Measurements from ENCODE around the gene TMEM238L. TPM values are rescaled to one million over a fixed set of nuclear protein-coding genes. Genes with fewer than 3 reads are reported as not detected.

Gene TMEM238L
- total RNA-seq, 4 donors from 2014 or later: 2.0 to 8.9 TPM; not detected in 2

DNA sequence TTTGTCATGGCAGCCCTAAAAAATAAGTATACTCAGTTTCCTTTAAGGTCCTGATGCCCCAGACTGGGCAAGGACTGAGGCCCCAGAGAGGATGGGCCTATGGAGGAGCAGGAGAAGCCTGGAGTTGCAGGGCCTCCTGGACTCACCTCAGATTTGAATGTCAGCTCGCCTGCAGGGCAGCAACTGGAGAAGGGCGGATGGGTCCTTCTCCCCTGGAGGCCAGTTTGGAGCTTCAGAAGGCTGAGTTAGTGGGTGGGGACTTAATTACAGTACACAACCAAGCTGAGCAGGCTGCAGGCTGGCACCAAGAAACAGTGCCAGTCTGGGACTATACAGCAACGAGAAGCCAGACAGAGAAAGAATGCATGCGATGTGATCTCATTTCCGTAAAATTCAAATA lies 27.8 kb upstream of the TMEM238L start:
- DNase-seq (ENCODE audit: low spot score in 2 of 2): no peak
- no peak overlapping the region for H3K27ac ChIP-seq
- no peaks in the 10 kb centered on the region for H3K9me3 ChIP-seq
- H3K4me1 ChIP-seq: no peaks in the 10 kb centered on the region
- no peak for TF ChIP-seq POLR2A (IDR thresholded peaks at IDR 0.05)
- TF ChIP-seq, protein P1, sequence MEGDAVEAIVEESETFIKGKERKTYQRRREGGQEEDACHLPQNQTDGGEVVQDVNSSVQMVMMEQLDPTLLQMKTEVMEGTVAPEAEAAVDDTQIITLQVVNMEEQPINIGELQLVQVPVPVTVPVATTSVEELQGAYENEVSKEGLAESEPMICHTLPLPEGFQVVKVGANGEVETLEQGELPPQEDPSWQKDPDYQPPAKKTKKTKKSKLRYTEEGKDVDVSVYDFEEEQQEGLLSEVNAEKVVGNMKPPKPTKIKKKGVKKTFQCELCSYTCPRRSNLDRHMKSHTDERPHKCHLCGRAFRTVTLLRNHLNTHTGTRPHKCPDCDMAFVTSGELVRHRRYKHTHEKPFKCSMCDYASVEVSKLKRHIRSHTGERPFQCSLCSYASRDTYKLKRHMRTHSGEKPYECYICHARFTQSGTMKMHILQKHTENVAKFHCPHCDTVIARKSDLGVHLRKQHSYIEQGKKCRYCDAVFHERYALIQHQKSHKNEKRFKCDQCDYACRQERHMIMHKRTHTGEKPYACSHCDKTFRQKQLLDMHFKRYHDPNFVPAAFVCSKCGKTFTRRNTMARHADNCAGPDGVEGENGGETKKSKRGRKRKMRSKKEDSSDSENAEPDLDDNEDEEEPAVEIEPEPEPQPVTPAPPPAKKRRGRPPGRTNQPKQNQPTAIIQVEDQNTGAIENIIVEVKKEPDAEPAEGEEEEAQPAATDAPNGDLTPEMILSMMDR (IDR thresholded peaks at IDR 0.05): no peak
- no peak for TF ChIP-seq EP300 (IDR thresholded peaks at IDR 0.05)
- TF ChIP-seq POLR2AphosphoS5 (IDR thresholded peaks at IDR 0.05): no peak
- H3K27me3 ChIP-seq: no peaks in the 10 kb centered on the region
- 83% methylated on average over 5 of the region's 5 CpGs for WGBS
- no peaks in the 10 kb centered on the region for H3K36me3 ChIP-seq
- H3K4me3 ChIP-seq: no peak overlapping the region

DNA sequence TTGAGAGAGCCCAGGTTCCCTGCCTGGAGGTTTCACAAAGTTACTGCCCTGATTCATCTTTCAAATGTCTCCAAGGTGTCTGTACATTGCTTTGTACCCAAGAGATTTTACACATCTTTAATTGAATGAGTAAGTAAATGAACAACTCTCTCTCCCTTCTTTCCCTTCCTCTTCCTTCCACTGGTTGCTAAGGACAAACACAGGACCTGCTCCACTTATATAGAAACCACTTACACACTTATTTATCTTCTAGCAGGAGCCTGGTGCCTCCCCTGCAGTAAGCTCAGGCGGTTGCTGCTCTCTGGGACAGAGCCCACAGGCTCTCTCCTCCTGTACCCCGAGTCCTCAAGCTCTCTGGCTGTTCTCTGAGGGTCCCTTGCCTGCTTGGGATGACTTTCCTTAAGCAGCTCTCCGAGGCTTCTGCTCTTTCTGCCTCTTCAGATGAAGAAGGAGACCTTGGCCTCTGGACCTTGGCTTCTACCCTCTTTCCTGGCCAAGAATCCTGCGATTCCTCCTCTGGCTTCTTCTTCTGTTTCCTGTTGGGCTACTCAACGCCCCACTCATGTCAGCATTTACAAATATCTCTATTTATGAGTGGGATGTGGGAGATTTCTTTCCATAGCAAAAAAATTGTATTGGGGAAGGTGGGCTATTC lies 24.1 kb upstream of the TMEM238L start:
- H3K27me3 ChIP-seq: no peaks in the 10 kb centered on the region
- no peaks in the 10 kb centered on the region for H3K9me3 ChIP-seq
- H3K36me3 ChIP-seq: no peaks in the 10 kb centered on the region
- 84% methylated on average over 5 of the region's 5 CpGs for WGBS
- no peak overlapping the region for H3K4me3 ChIP-seq
- no peak for DNase-seq (ENCODE audit: low spot score in 2 of 2)
- H3K4me1 ChIP-seq: no peaks in the 10 kb centered on the region
- TF ChIP-seq EP300 (IDR thresholded peaks at IDR 0.05): no peak
- no peak overlapping the region for H3K27ac ChIP-seq

DNA sequence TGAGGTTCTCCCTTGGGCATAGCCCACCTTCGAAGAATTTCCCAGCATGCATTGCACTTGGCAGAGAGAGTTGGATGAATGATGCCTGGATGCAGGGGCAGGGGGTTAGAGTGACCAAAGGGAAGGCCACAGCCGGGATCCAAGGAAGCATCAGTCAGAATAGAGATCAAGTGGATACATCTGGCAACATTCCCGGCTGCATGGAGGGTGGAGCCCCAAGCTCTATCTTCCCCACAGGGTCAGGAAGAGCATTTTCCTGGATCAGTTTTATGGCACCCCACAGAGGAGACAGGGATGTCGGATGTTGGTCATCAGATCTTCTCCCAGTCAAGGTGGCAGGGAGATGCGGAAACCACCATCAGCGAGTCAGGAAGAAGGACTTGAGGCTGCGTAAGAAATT lies 21.0 kb upstream of the TMEM238L start:
- TF ChIP-seq, protein P1 (IDR thresholded peaks at IDR 0.05): no peak
- TF ChIP-seq EP300 (IDR thresholded peaks at IDR 0.05) (no peak), POLR2A (IDR thresholded peaks at IDR 0.05) (no peak), POLR2AphosphoS5 (IDR thresholded peaks at IDR 0.05) (no peak)
- no peak for DNase-seq (ENCODE audit: low spot score in 2 of 2)
- Histone ChIP-seq H3K27ac (no peak overlapping the region), H3K4me3 (no peak overlapping the region), H3K27me3 (no peaks in the 10 kb centered on the region), H3K4me1 (no peaks in the 10 kb centered on the region), H3K36me3 (no peaks in the 10 kb centered on the region), H3K9me3 (no peaks in the 10 kb centered on the region)
- WGBS: 77% methylated on average over 7 of the region's 7 CpGs

DNA sequence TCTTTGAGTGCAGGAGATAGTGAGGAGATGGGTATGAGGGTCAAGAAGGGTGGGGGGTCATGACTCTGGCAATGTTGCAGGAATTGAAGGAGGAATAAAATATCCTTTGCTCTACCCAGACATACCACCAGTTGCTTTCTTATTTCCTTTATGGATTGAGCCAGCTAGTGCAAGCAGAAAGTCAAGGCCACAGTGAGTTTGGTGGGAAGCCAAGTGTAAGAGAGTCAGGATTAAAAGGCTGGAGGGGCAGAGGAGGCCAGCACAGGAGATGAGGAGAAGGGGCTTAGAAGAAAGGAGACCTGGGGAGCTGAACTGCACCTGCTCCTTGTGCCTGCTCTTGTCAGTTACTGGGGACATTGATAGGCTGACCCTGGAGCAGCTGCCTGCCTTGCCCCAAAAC lies 17.9 kb upstream of the TMEM238L start:
- Histone ChIP-seq H3K36me3 (no peaks in the 10 kb centered on the region), H3K9me3 (no peaks in the 10 kb centered on the region), H3K4me1 (no peaks in the 10 kb centered on the region), H3K27ac (no peak overlapping the region), H3K4me3 (no peak overlapping the region), H3K27me3 (no peaks in the 10 kb centered on the region)
- TF ChIP-seq POLR2A (IDR thresholded peaks at IDR 0.05): no peak
- no peak for TF ChIP-seq POLR2AphosphoS5 (IDR thresholded peaks at IDR 0.05)
- TF ChIP-seq, protein P1 (IDR thresholded peaks at IDR 0.05): no peak
- TF ChIP-seq EP300 (IDR thresholded peaks at IDR 0.05): no peak
- DNase-seq (ENCODE audit: low spot score in 2 of 2): no peak

DNA sequence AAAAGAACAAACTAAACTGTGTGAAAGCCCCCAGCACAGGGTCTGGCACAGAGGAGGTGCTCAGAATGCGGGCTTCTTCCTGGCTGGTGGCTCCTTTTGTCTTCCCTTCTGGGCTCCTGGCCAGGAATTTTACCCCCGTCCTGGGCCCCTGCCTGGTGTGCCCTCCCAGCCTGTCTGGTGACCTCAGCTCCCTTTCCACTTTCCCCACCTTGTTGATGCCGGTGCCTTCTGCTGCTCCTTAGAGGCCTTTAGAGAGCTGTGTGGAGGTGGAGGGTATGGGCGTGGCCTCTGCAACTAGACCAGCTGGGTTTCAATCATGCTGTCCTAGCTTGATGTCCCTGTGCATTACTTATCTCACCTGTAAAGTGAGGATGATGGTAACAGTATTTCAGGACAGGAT lies 17.2 kb upstream of the TMEM238L start:
- no peak overlapping the region for H3K27ac ChIP-seq
- no peak overlapping the region for H3K4me3 ChIP-seq
- DNase-seq (ENCODE audit: low spot score in 2 of 2): no peak
- H3K27me3 ChIP-seq: no peaks in the 10 kb centered on the region
- H3K9me3 ChIP-seq: no peaks in the 10 kb centered on the region
- no peaks in the 10 kb centered on the region for H3K4me1 ChIP-seq
- TF ChIP-seq, protein P1 (IDR thresholded peaks at IDR 0.05): no peak
- TF ChIP-seq POLR2A (IDR thresholded peaks at IDR 0.05) (no peak), EP300 (IDR thresholded peaks at IDR 0.05) (no peak), POLR2AphosphoS5 (IDR thresholded peaks at IDR 0.05) (no peak)
- WGBS: 50% methylated on average over 4 of the region's 4 CpGs
- H3K36me3 ChIP-seq: no peaks in the 10 kb centered on the region

DNA sequence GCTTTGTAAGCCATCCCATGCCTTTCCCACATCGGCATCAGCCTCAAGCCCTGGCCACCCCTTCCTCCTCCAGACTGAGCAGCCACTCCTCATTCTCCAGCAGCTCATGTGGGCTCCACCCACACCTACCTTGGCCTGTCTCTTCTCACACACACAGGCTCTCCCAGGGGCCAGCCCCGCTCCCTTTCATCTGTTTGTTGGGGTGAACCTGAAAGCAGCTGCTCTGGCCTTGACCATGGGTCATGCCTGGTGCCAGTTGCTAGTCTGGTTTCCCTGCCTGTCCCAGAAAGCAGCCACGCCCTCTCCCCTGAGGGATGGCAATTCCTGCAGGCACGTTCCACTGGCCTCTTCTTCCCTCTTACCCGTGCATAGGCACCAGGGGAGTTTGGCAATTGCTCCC lies 11.4 kb upstream of the TMEM238L start:
- Histone ChIP-seq H3K4me1 (peaks cover 5% of the 10 kb centered on the region), H3K27ac (no peak overlapping the region), H3K9me3 (no peaks in the 10 kb centered on the region), H3K27me3 (no peaks in the 10 kb centered on the region), H3K36me3 (no peaks in the 10 kb centered on the region), H3K4me3 (no peak overlapping the region)
- WGBS: 44% methylated on average over 5 of the region's 5 CpGs
- DNase-seq (ENCODE audit: low spot score in 2 of 2): no peak
- TF ChIP-seq POLR2AphosphoS5 (IDR thresholded peaks at IDR 0.05) (no peak), POLR2A (IDR thresholded peaks at IDR 0.05) (no peak), EP300 (IDR thresholded peaks at IDR 0.05) (no peak)
- TF ChIP-seq, protein P1 (IDR thresholded peaks at IDR 0.05): no peak
